ENCODE data around the gene C2orf66.

DNA sequence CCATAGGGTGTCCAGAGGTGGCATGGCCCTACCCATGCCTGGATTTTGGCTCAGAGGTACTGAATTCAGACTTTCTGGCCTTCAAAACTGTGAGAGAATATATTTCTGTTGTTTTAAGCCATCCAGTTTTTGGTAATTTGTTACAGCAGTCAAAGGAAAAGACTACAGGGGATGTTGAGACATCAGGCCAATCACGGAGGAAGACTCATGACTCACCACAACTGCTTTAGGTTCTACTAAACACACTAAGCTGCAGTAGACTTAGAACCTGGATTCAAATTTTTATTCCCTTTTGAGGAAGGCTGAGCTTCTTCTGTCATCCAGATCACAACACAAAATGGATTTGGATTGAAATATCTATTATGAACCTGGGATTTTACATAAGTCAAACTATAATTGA, 12.0 kb upstream of the C2orf66 start:
- TF ChIP-seq CTCF (IDR thresholded peaks at IDR 0.05) (no peak), POLR2AphosphoS5 (IDR thresholded peaks at IDR 0.05) (no peak), POLR2A (IDR thresholded peaks at IDR 0.05) (no peak)
